ENCODE results near the gene TMPRSS4. TPM values are rescaled to one million over a fixed set of nuclear protein-coding genes. Genes with fewer than 3 reads are reported as not detected.

Gene TMPRSS4
- total RNA-seq, 1 experiment from 2014 or later = not detected

- H2BK12ac ChIP-seq (ENCODE audit: insufficient read length, low read depth, low read length) = no peak within 1 kb of the TSS
- H3K4me2 ChIP-seq (ENCODE audit: insufficient read depth, insufficient read length, low read length) = peak within 1 kb of the TSS; percentile 85
- Mint-ChIP-seq H3K9me3 (no peaks in the 10 kb centered on the region; a peak in 1 of 5 replicates), H3K4me3 (peak within 1 kb of the TSS; percentile 67 to 83), H3K27ac (no peak within 1 kb of the TSS), H3K36me3 (ENCODE audit: insufficient read depth in 1 of 3, low read depth in 3 of 3) (no peaks in the 10 kb centered on the region; a peak in 1 of 7 replicates), H3K27me3 (ENCODE audit: low read depth) (peaks cover 94% of the 10 kb centered on the region), H3K4me1 (peaks cover 51 to 72% of the 10 kb centered on the region in 2 experiments)
- H3K9me3 ChIP-seq (ENCODE audit: control insufficient read depth, low read depth, low read length) = no peaks in the 10 kb centered on the region
- peaks cover 65% of the 10 kb centered on the region for H3K27me3 ChIP-seq (ENCODE audit: insufficient read depth, low read length)
- no peak within 1 kb of the TSS for H3K23ac ChIP-seq (ENCODE audit: insufficient read length, low read depth, low read length)
- peaks cover 30% of the 10 kb centered on the region for H3K23me2 ChIP-seq (ENCODE audit: insufficient read length, low read depth, low read length, poor library complexity, severe bottlenecking)
- H3K79me1 ChIP-seq (ENCODE audit: insufficient read depth, low read depth, low read length, poor library complexity, severe bottlenecking) = no peaks in the 10 kb centered on the region
- H2AK5ac ChIP-seq (ENCODE audit: insufficient read length, low read length) = no peak within 1 kb of the TSS
- H2BK20ac ChIP-seq (ENCODE audit: low read depth, low read length, poor library complexity, severe bottlenecking) = no peak within 1 kb of the TSS
- H3K9ac ChIP-seq (ENCODE audit: extremely low read depth, insufficient read length, low read length) = no peak within 1 kb of the TSS
- H2BK15ac ChIP-seq (ENCODE audit: low read depth, low read length) = no peak within 1 kb of the TSS
- H4K8ac ChIP-seq (replicated peaks; ENCODE audit: insufficient read length, low read depth, low read length) = no peak within 1 kb of the TSS
- DNase-seq = peak; percentile 81
- H3K4me1 ChIP-seq (ENCODE audit: insufficient read depth, low read length) = peaks cover 15% of the 10 kb centered on the region
- 0 out of 2 replicates have a peak within 1 kb of the TSS, but pooled peaks have one; percentile 30 for H3K14ac ChIP-seq (ENCODE audit: insufficient read depth, low read length)
- H3K18ac ChIP-seq (ENCODE audit: insufficient read length, low read depth, low read length) = no peak within 1 kb of the TSS
- no peaks in the 10 kb centered on the region for H4K20me1 ChIP-seq (ENCODE audit: control insufficient read depth, insufficient read depth, insufficient read length)
- no peak within 1 kb of the TSS for H3T11ph ChIP-seq (ENCODE audit: low read length)
- no peak within 1 kb of the TSS for H2BK120ac ChIP-seq (ENCODE audit: low read depth, low read length, poor library complexity, severe bottlenecking)
- no peak within 1 kb of the TSS for H2BK5ac ChIP-seq (ENCODE audit: insufficient read length, low read length)
- no peak within 1 kb of the TSS for H4K91ac ChIP-seq (ENCODE audit: insufficient read length, low read depth, low read length)
- H3K4ac ChIP-seq (ENCODE audit: low read depth, low read length) = no peak within 1 kb of the TSS
- H2AFZ ChIP-seq (ENCODE audit: low read length) = no peak within 1 kb of the TSS
- no peak for TF ChIP-seq CTCF (conservative IDR thresholded peaks at IDR 0.05)
- H3K27ac ChIP-seq (ENCODE audit: insufficient read length, low read depth, low read length) = no peak within 1 kb of the TSS
- WGBS (ENCODE audit: extremely low coverage, insufficient read length, low lambda C conversion rate) = no CpG with 5 or more reads among the region's 88 CpGs
- no peaks in the 10 kb centered on the region for H3K79me2 ChIP-seq (ENCODE audit: insufficient read depth, low read length)
- no peak within 1 kb of the TSS for H3K56ac ChIP-seq (ENCODE audit: insufficient read length, low read depth, low read length)
- H4K5ac ChIP-seq (ENCODE audit: insufficient read length, low read depth, low read length) = no peak within 1 kb of the TSS
These were observed 75.9 kb downstream of the TMPRSS4 start, which contains the start of gene SCN4B for GRCh38 chr11:118152552-118153471. TSS of gene SCN4B (minus strand) at chr11:118152823. CDS start at chr11:118152673, 150 bp downstream.
